Mucosa of stomach (tissue), 1 donor: ENCODE data around the gene AAK1.
"Not testable (repeated sequence)": the region's sequence is repeated elsewhere in the genome, so short reads cannot be mapped to it uniquely, and the experiment has no call there.

Experiments used
- H3K27me3 ChIP-seq: one replicate; pipeline ENCODE4 v1.7.0; 2013; ENCODE audit warnings: mild to moderate bottlenecking, low read length; ENCODE audit not compliant: control insufficient read depth, insufficient read depth
- H3K36me3 ChIP-seq: one replicate; pipeline ENCODE4 v1.7.0; 2013; ENCODE audit warnings: low read length; ENCODE audit not compliant: control insufficient read depth, insufficient read depth
- H3K4me1 ChIP-seq: one replicate; pipeline ENCODE4 v1.7.0; 2013; ENCODE audit warnings: mild to moderate bottlenecking, low read length; ENCODE audit not compliant: control insufficient read depth, insufficient read depth
- H3K4me3 ChIP-seq: one replicate; pipeline ENCODE4 v1.7.0; 2013; ENCODE audit warnings: low read length
- H3K9ac ChIP-seq: one replicate; pipeline ENCODE4 v1.7.0; 2013; ENCODE audit warnings: mild to moderate bottlenecking, low read length, moderate library complexity
- H3K9me3 ChIP-seq: one replicate; pipeline ENCODE4 v1.7.0; 2013; ENCODE audit warnings: mild to moderate bottlenecking, low read length, moderate library complexity; ENCODE audit not compliant: control insufficient read depth
- donor health status: Pancreatic carcinoma.

AAK1 gene

DNA sequence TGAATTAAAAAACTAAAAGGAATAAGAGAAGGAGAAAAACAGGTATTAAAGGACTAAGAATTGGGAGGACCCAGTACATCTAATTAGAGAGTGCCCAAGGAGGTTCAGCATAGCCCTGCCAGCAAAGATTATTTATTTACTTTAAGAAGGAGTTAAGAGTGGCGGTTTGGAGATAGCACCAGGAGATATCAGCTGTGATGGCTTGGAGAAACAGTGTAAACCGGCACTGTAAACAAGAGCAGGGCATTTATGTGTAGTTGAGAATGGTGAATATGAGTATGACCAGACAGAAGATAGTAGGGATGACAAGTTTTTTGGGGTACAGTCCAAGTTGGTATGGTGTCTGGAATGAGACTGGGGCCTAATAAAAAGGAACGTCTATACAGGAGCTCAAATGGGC is 199.9 kb downstream of the AAK1 start:
- not testable (repeated sequence) for H3K9ac ChIP-seq, H3K27me3 ChIP-seq

DNA sequence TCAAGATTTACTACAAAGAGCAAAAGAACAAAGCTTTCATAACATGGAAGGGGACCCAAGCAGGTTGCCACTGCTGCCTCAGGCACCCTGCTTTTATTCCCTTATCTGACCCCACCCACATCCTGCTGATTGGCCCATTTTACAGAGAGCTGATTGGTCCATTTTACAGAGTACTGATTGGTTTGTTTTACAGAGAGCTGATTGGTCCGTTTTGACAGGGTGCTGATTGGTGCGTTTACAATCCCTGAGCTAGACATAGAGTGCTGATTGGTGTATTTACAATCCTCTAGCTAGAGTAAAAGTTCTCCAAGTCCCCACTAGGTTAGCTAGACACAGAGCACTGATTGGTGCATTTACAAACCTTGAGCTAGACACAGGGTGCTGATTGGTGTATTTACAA is 204.0 kb downstream of the AAK1 start:
- not testable (repeated sequence) for H3K27me3 ChIP-seq, H3K9me3 ChIP-seq, H3K9ac ChIP-seq, H3K4me3 ChIP-seq, H3K36me3 ChIP-seq
- H3K4me1 ChIP-seq = peaks cover 29% of the 10 kb centered on the region

More for the DNA sequence above, 199.9 kb downstream of the AAK1 start:
- not testable (repeated sequence) for H3K4me3 ChIP-seq, H3K4me1 ChIP-seq, H3K36me3 ChIP-seq, H3K9me3 ChIP-seq

DNA sequence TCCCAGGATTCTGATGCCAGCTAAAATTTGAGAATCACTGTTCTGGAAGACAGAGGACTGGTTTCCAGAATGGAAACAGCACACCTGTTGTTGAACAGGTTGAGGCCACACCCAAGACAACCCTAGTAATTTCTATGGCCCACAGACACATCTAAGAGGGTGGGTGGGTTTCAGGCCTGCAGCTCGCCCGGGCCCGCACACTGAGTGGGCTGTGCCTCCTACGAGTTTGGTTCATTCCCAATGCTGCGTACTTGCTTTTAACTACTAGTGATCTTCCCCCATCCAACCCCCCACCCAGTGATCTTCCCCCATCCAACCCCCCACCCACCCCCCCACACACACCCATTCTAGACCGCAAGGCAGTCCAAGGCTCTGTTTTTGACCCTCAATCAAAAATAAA is 205.0 kb downstream of the AAK1 start:
- Histone ChIP-seq H3K36me3 (no peaks in the 10 kb centered on the region), H3K27me3 (no peaks in the 10 kb centered on the region), H3K9me3 (no peaks in the 10 kb centered on the region), H3K4me3 (no peak overlapping the region), H3K9ac (no peak overlapping the region), H3K4me1 (peaks cover 31% of the 10 kb centered on the region)

DNA sequence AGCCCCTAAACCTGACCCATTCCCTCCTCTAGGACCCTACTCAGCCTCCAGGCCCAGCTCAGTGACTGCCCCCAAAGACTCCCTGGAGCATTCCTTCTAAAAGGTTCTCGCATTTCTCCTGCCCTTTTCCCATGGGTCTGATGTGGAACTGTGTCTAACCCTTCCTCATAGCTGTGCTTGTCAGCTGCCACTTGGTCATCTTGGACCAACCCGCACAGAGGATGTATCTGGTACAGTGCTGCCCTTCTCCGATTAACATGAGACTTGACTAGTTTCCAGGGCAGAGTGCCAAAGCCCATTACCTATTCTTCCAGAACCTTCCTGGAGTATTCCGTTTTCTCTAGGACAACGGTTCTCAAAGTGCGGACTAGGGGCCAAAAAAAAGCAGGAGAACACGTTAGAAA is 205.8 kb downstream of the AAK1 start:
- Histone ChIP-seq H3K9ac (peak overlapping the region; percentile 85), H3K4me1 (peaks cover 31% of the 10 kb centered on the region), H3K9me3 (no peaks in the 10 kb centered on the region), H3K27me3 (no peaks in the 10 kb centered on the region), H3K4me3 (peak overlapping the region; percentile 28), H3K36me3 (no peaks in the 10 kb centered on the region)

DNA sequence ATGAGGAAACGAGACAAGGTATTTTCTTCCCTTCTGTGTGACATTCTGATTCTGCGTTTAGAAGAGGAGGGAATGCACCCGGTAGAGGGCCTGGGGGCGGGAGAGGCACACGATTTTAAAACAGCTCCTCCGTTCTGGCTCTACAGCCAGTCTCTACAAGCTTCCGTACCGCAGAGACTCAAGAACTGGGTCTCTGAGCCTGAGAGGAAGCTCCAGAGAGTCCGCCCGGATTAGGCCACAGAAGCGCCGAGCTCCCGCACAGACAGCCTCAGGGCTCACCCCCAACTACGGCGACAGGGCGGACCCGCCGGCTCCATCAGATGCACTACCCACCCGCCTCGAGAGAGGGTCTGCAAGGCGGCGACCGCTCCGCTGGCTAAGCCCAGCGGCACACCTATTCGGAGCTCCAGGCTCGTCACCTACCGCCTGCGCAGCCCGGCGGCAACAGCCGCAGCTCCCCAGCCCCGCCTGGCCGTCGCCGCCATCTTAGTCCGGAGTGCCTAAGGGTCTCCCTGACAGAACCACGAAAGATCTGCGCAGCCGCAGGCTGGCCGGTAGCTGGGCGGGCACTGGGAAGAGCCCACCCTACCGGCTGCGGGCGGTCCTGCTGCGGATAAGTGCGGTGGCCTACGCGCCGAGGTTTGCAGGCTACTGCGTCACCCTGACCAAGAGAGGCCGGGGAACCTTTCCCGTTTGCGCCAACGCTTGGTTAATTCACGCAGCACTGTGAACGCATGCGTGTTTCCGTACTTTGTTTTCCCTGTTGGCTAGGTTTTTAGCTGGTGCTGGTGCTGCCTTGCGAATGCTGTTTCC is 206.4 kb downstream of the AAK1 start, which contains the start of gene NFU1:
TSS of gene NFU1 (minus strand) at position 498 of the 813 bp plus-strand sequence. CDS start at position 485, 13 bp downstream.
- Histone ChIP-seq H3K4me1 (peaks cover 31% of the 10 kb centered on the region), H3K9ac (peak within 1 kb of the TSS; percentile 85), H3K4me3 (peak within 1 kb of the TSS; percentile 28), H3K27me3 (no peaks in the 10 kb centered on the region), H3K36me3 (no peaks in the 10 kb centered on the region), H3K9me3 (no peaks in the 10 kb centered on the region)

DNA sequence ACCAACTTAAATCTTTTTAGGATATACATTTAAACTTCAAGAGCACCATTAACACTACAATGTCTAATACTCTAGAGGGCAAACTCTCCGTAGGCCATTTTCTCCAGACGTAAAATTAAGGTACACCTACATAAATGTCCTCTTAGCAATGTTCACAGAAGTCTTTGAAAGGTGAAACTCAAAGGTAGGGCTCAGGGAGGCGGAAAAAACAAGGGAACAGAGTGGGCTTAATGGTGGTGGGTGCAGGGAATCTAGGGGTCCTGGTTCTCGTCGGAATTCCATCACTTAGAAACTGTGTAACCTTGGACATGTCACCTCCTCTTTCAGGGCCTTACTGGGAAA is 207.0 kb downstream of the AAK1 start:
- Histone ChIP-seq H3K9ac (peak overlapping the region; percentile 85), H3K4me1 (peaks cover 31% of the 10 kb centered on the region), H3K36me3 (no peaks in the 10 kb centered on the region), H3K9me3 (no peaks in the 10 kb centered on the region), H3K27me3 (no peaks in the 10 kb centered on the region), H3K4me3 (peak overlapping the region; percentile 28)

DNA sequence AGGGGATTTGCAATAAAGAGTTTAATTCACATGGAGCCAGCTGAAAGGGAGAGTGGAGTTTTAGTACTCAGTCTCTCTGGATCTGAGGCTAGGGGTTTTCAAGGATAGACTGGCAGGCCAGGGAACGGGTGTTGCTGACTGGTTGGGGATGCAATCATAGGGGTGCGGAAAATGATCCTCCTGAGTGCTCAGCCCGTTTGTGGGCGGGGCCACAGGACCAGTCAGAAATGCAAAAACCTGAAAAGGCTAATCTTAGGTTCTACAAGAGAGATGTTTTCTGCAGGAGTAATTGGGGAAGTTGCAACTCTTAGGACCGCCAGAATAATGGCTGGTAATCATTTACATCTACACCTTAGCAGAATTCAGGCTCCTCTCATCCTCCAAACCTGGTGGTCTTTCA is 208.8 kb downstream of the AAK1 start:
- peaks cover 33% of the 10 kb centered on the region for H3K4me1 ChIP-seq
- H3K36me3 ChIP-seq = no peaks in the 10 kb centered on the region
- no peak overlapping the region for H3K9ac ChIP-seq
- no peaks in the 10 kb centered on the region for H3K27me3 ChIP-seq
- no peaks in the 10 kb centered on the region for H3K9me3 ChIP-seq
- H3K4me3 ChIP-seq = no peak overlapping the region

DNA sequence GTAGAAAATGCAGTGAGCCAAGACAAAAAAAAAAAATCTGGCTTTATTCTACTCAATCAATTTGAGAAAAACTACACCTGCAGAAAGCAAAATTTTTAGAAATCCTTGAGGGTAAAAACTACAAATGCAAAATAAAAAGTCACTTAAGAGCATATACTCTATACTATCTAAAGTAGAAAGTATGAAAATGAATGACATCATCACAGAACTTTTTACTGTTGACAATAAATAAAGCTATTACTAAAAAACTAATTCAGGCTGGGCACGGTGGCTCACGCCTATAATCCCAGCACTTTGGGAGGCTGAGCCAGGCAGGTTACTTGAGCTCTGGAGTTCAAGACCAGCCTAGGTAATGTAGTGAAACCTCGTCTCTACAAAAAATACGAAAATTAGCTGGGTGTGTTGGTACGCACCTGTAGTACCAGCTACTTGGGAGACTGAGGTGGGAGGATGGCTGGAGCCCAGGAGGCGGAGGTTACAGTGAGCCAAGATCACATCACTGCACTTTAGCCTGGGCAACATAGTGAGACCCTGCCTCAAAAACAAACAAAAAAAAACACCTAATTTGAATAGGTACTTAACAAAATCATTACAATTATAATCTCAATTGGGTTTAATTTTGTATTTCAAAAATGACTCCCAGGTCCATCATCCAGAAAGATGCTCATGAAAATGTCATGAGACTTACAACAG is 213.9 kb downstream of the AAK1 start:
- Histone ChIP-seq H3K36me3 (no peaks in the 10 kb centered on the region), H3K9ac (no peak overlapping the region), H3K9me3 (no peaks in the 10 kb centered on the region), H3K4me1 (peaks cover 11% of the 10 kb centered on the region), H3K27me3 (no peaks in the 10 kb centered on the region), H3K4me3 (no peak overlapping the region)

DNA sequence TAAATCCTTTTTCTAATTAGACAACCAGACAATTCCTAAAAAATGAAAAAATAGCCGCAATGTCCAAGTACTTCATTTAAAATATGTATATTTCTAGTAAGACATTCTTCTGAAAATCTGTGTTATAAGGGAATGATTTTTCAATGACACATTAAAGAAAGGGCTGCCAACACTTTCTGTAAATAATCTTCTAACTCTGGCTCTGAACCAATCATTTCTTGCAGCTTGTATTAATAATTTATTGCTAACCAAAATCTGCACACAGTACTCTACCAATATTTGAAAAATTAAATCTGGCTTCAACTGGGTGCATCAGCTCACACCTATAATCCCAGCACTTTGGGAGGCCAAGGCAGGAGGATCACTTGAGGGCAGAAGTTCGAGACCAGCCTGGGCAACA is 214.6 kb downstream of the AAK1 start:
- no peaks in the 10 kb centered on the region for H3K36me3 ChIP-seq
- no peaks in the 10 kb centered on the region for H3K9me3 ChIP-seq
- no peak overlapping the region for H3K9ac ChIP-seq
- H3K4me1 ChIP-seq = peaks cover 7% of the 10 kb centered on the region
- H3K4me3 ChIP-seq = no peak overlapping the region
- no peaks in the 10 kb centered on the region for H3K27me3 ChIP-seq

DNA sequence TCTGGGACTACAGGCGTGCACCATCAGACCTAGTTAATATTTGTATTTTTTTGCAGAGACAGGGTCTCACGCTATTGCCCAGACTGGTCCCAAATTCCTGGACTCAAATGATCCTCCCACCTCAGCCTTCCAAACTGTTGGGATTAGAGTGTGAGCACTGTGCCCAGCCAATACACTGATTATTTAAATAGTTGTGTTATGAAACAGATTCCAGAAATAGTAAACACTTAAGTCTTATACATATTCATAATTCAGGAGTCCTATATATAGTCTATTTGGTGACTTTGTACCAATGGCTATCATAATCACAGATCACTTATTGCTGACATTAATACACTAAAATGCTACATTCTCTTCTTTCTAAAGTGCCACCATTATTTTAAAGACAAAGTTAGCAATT is 219.1 kb downstream of the AAK1 start:
- H3K27me3 ChIP-seq = no peaks in the 10 kb centered on the region
- no peaks in the 10 kb centered on the region for H3K4me1 ChIP-seq
- H3K9ac ChIP-seq = no peak overlapping the region
- no peak overlapping the region for H3K4me3 ChIP-seq
- no peaks in the 10 kb centered on the region for H3K36me3 ChIP-seq
- no peaks in the 10 kb centered on the region for H3K9me3 ChIP-seq

DNA sequence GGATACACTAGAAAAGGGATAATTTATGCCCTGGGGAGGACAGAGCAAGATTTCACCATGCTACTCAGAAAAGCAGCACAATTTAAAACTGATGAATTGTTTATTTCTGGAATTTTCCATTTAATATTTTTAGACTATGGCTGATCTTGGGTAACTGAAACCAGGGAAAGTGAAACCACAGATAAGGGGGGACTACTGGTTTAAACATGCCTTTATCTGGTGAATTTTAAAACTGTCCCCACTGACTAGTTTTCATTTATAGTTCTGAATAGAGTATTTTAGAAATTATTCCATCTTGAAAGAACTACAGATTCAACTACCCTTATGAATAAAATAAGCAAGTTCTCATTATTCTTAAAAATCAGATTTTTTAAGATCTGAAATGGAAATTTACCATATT is 221.3 kb downstream of the AAK1 start:
- no peaks in the 10 kb centered on the region for H3K27me3 ChIP-seq
- no peak overlapping the region for H3K4me3 ChIP-seq
- H3K9ac ChIP-seq = no peak overlapping the region
- no peaks in the 10 kb centered on the region for H3K36me3 ChIP-seq
- no peaks in the 10 kb centered on the region for H3K9me3 ChIP-seq
- H3K4me1 ChIP-seq = no peaks in the 10 kb centered on the region

DNA sequence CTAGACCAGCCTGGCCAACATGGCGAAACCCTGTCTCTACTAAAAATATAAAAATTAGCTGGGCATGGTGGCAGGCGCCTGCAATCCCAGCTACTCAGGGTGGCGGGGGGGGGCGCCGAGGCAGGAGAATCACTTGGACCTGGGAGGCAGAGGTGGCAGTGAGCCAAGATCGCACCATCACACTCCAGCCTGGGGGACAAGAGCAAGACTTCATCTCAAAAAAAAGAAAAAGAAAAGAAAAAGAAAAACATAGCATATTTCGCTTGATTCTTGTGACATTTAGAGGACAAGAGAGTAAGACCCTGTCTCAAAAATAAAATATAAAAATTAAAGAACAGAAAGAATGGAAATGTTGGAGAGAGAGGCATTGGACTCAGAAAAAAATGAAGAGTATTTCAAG is 224.4 kb downstream of the AAK1 start:
- not testable (repeated sequence) for H3K4me1 ChIP-seq, H3K4me3 ChIP-seq, H3K9me3 ChIP-seq, H3K36me3 ChIP-seq, H3K27me3 ChIP-seq, H3K9ac ChIP-seq
